Rectal smooth muscle tissue (tissue), 1 donor: ENCODE data around the gene ACSS3.
"Not testable (repeated sequence)": the region's sequence is repeated elsewhere in the genome, so short reads cannot be mapped to it uniquely, and the experiment has no call there.

ENCODE experiments used
- H3K27ac ChIP-seq: one replicate; pipeline ENCODE4 v1.7.0; 2013; ENCODE audit warnings: low read depth, low read length, inconsistent platforms
- H3K27me3 ChIP-seq: one replicate; pipeline ENCODE4 v1.7.0; 2013; ENCODE audit warnings: low read length; ENCODE audit not compliant: control insufficient read depth, insufficient read depth
- H3K36me3 ChIP-seq: one replicate; pipeline ENCODE4 v1.7.0; 2013; ENCODE audit warnings: low read length; ENCODE audit not compliant: control insufficient read depth, insufficient read depth
- H3K4me1 ChIP-seq: one replicate; pipeline ENCODE4 v1.7.0; 2013; ENCODE audit warnings: low read length; ENCODE audit not compliant: control insufficient read depth, insufficient read depth
- H3K4me3 ChIP-seq: one replicate; pipeline ENCODE4 v1.7.0; 2013; ENCODE audit warnings: low read length
- H3K9ac ChIP-seq: one replicate; pipeline ENCODE4 v1.7.0; 2013; ENCODE audit warnings: low read length

Gene ACSS3

DNA sequence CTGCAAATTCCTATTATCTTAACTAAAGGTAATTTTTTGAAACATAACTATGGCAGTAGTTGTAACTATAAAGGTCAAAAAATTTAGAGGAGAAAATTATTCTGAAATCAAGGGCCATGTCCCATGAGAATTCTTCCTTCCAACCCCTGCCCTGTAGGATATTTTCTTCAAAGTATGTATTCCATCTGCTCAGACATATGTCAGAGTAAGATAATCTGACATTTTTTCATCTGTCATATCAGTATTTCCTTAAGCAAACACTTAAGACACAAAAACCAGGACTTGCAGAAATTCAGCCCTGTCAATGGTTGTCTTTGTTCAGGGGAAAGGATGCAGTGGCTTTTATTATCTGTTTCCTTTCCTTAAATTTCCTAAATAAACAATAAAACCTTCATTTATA lies 36.3 kb downstream of the ACSS3 start:
- Histone ChIP-seq H3K27ac (no peak overlapping the region), H3K4me3 (no peak overlapping the region), H3K4me1 (no peaks in the 10 kb centered on the region), H3K9ac (no peak overlapping the region), H3K27me3 (no peaks in the 10 kb centered on the region), H3K36me3 (no peaks in the 10 kb centered on the region)

- H3K36me3 ChIP-seq, H3K4me3 ChIP-seq, H3K27me3 ChIP-seq, H3K27ac ChIP-seq, H3K9ac ChIP-seq, H3K4me1 ChIP-seq: not testable (repeated sequence)
These were observed 41.2 kb downstream of the ACSS3 start for GRCh38 chr12:81119069-81119468.

- Histone ChIP-seq H3K27ac (no peak overlapping the region), H3K4me1 (no peaks in the 10 kb centered on the region), H3K27me3 (no peaks in the 10 kb centered on the region), H3K4me3 (no peak overlapping the region), H3K36me3 (no peaks in the 10 kb centered on the region), H3K9ac (no peak overlapping the region)
These were observed 43.1 kb downstream of the ACSS3 start for GRCh38 chr12:81120961-81121360.

DNA sequence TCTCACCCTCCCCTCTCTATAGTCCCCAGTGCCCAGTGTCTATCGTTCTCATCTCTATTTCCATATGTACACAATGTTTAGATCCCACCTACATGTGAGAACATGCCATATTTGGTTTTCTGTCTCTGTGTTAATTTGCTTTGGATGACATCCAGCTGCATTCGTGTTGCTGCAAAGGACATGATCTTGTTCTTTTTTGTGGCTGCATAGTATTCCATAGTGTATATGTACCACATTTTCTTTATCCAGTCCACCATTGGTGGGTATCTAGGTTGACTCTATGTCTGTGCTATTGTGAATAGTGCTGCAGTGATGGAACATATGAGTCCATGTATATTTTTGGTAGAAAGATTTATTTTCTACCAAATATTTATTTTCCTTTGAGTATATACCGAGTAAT lies 45.7 kb downstream of the ACSS3 start:
- no peak overlapping the region for H3K4me3 ChIP-seq
- H3K27me3 ChIP-seq: no peaks in the 10 kb centered on the region
- no peaks in the 10 kb centered on the region for H3K4me1 ChIP-seq
- no peaks in the 10 kb centered on the region for H3K36me3 ChIP-seq
- no peak overlapping the region for H3K9ac ChIP-seq
- no peak overlapping the region for H3K27ac ChIP-seq

- Histone ChIP-seq H3K36me3 (no peaks in the 10 kb centered on the region), H3K9ac (no peak overlapping the region), H3K27me3 (no peaks in the 10 kb centered on the region), H3K4me3 (no peak overlapping the region), H3K27ac (no peak overlapping the region), H3K4me1 (no peaks in the 10 kb centered on the region)
These were observed 47.8 kb downstream of the ACSS3 start for GRCh38 chr12:81125691-81126090.

GRCh38 chr12:81128930-81129554 lies 51.2 kb downstream of the ACSS3 start:
- no peaks in the 10 kb centered on the region for H3K4me1 ChIP-seq
- H3K27ac ChIP-seq: no peak overlapping the region

DNA sequence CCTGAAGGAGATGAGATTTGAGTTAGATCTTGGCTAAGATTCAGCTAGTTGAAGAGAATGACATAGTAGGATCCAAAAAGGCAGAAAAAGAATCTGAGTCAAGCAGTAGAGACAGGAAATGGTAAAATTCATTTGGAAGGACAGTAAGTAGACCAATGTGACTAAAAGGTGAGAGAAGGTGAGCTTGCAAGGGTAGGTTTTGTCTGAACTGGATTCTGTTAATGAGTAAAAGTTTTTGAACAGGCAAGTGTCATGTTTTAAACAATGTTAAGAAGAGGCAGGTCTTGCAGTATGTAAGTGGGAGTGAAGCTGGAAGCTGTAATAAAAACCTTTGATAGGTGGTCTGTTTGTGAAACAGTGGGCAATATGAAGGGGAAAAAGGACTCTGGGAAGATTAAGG lies 58.6 kb downstream of the ACSS3 start:
- Histone ChIP-seq H3K4me1 (no peaks in the 10 kb centered on the region), H3K4me3 (no peak overlapping the region), H3K36me3 (no peaks in the 10 kb centered on the region), H3K27ac (no peak overlapping the region), H3K27me3 (no peaks in the 10 kb centered on the region), H3K9ac (no peak overlapping the region)

More at GRCh38 chr12:81128930-81129554, 51.2 kb downstream of the ACSS3 start:
- no peaks in the 10 kb centered on the region for H3K36me3 ChIP-seq
- no peaks in the 10 kb centered on the region for H3K27me3 ChIP-seq
- no peak overlapping the region for H3K9ac ChIP-seq
- no peak overlapping the region for H3K4me3 ChIP-seq

- Histone ChIP-seq H3K4me3 (no peak overlapping the region), H3K9ac (no peak overlapping the region), H3K4me1 (no peaks in the 10 kb centered on the region), H3K36me3 (no peaks in the 10 kb centered on the region), H3K27ac (no peak overlapping the region), H3K27me3 (no peaks in the 10 kb centered on the region)
These were observed 59.9 kb downstream of the ACSS3 start for GRCh38 chr12:81137801-81138200.

DNA sequence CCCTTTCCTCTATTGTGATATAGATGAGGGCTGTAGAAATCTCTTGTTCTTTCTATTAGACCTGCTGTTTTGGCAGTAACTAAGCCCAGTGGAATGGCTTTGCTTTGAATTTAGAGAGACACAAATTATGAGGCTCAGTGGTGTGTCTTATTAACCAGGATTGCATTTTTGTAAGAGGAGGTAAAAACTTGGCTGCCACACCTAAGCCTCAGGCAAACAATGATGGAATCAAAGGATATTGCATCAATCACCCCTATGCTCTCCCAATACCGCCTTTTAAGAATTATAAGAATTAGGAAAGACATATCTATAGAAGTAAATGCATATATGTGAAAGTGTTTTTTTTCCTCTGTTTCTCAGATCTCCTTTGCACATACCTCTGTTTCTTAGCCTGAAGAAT lies 63.3 kb downstream of the ACSS3 start:
- Histone ChIP-seq H3K36me3 (no peaks in the 10 kb centered on the region), H3K27me3 (no peaks in the 10 kb centered on the region), H3K4me3 (no peak overlapping the region), H3K4me1 (no peaks in the 10 kb centered on the region), H3K27ac (no peak overlapping the region), H3K9ac (no peak overlapping the region)

GRCh38 chr12:81143057-81143456 lies 65.2 kb downstream of the ACSS3 start:
- Histone ChIP-seq H3K4me1 (no peaks in the 10 kb centered on the region), H3K27me3 (no peaks in the 10 kb centered on the region), H3K36me3 (no peaks in the 10 kb centered on the region), H3K9ac (no peak overlapping the region), H3K4me3 (no peak overlapping the region), H3K27ac (no peak overlapping the region)

DNA sequence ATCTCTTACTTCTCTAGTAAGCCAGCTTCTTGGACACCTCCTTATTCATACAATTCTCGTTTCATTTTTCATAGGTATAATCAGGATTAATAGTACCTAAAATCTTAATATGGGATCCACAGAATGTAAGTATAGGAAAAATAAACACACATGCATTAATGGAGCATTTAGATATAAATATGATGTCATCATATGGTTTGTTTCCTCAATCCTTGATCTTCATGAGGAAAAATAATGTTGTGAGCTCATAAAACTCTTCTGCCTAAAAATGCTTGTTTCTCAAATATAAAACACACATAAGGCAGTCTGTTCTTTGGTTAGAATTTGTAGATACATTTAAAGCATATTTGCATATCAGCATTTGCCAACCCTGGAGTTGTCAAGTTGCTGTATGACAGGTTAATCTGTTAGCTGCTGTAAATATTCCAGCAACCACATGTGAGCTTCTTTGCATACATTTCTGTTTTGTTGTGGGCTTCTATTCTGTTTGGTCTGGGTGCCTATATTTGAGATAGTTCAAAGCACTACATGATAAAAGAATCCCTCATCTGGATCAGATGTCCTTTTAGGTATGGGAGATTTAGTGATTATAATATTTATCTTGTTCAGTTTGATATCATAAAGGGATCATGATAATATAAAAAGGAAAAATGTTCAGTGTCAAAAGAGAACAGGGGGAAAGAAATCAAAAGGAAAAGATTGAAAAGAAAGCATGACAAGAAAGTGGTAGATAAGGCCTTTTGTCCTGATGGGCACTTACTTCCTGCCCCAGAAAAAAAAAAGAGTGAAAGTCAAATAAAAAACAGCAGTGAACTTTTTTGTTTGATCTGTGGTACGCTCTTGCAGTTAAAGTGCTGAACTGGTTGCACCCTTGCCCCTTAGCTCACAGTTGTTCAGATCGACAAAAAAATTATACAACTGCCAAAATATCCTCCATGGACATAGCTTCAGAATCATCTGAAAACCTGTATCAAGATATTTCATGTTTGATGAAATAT lies 68.6 kb downstream of the ACSS3 start:
- H3K4me1 ChIP-seq: no peaks in the 10 kb centered on the region
- H3K27ac ChIP-seq: no peak overlapping the region
- no peaks in the 10 kb centered on the region for H3K36me3 ChIP-seq
- no peaks in the 10 kb centered on the region for H3K27me3 ChIP-seq
- H3K4me3 ChIP-seq: no peak overlapping the region
- no peak overlapping the region for H3K9ac ChIP-seq

- H3K27me3 ChIP-seq: no peaks in the 10 kb centered on the region
- H3K4me1 ChIP-seq: no peaks in the 10 kb centered on the region
- no peak overlapping the region for H3K4me3 ChIP-seq
- no peak overlapping the region for H3K9ac ChIP-seq
- H3K27ac ChIP-seq: no peak overlapping the region
- H3K36me3 ChIP-seq: no peaks in the 10 kb centered on the region
These were observed 69.5 kb downstream of the ACSS3 start for GRCh38 chr12:81147292-81147919.
